SU-DHL-6 (cell line): ENCODE measurements around the gene MATK.

ENCODE experiments used
- H2AFZ ChIP-seq: fragments of 200-600 bp; sonication (generic); 2 replicates; pipeline ENCODE4 v1.6.1; 2014; ENCODE audit warnings: low read depth, mild to moderate bottlenecking, moderate library complexity, mixed read lengths, antibody characterized with exemption, low read length; ENCODE audit not compliant: severe bottlenecking
- H3F3A ChIP-seq: fragments of 200-600 bp; shearing (Covaris generic); 2 replicates; pipeline ENCODE4 v1.6.0; 2016; ENCODE audit warnings: antibody characterized with exemption, mild to moderate bottlenecking; ENCODE audit not compliant: insufficient read depth
- H3K27ac ChIP-seq: fragments of 200-600 bp; sonication (generic); 2 replicates; pipeline ENCODE4 v1.5.1; 2016; ENCODE audit warnings: low read depth, mild to moderate bottlenecking, low read length, moderate library complexity, mixed read lengths
- H3K27me3 ChIP-seq: fragments of 200-600 bp; sonication (generic), shearing (Covaris generic); 2 replicates; pipeline ENCODE4 v1.6.0; 2014; ENCODE audit warnings: mild to moderate bottlenecking, low read length
- H3K36me3 ChIP-seq: fragments of 200-600 bp; sonication (generic); 2 replicates; pipeline ENCODE4 v1.6.1; 2014; ENCODE audit warnings: mild to moderate bottlenecking, low read length, mixed read lengths
- H3K4me2 ChIP-seq: fragments of 300-600, 200-600 bp; shearing (Covaris generic), sonication (generic); 2 replicates; pipeline ENCODE4 v1.6.0; 2014; ENCODE audit warnings: low read length, low read depth, mild to moderate bottlenecking; ENCODE audit not compliant: poor library complexity, severe bottlenecking
- H3K4me3 ChIP-seq: fragments of 200-600 bp; sonication (generic); 2 replicates; pipeline ENCODE4 v1.5.1; 2014; ENCODE audit warnings: antibody characterized with exemption, low read length, mild to moderate bottlenecking, mixed read lengths; ENCODE audit not compliant: insufficient read depth, poor library complexity, severe bottlenecking
- H3K79me2 ChIP-seq: fragments of 200-600 bp; sonication (generic); 2 replicates; pipeline ENCODE4 v1.6.1; 2014; ENCODE audit warnings: mild to moderate bottlenecking, low read length, moderate library complexity; ENCODE audit not compliant: insufficient read depth
- H3K9ac ChIP-seq: fragments of 200-600 bp; sonication (generic); 2 replicates; pipeline ENCODE4 v1.7.0; 2014; ENCODE audit warnings: mild to moderate bottlenecking, low read length
- H3K9me2 ChIP-seq: fragments of 200-600 bp; sonication (generic); replicated peaks from 2 replicates; pipeline ENCODE4 v1.6.1; 2014; ENCODE audit warnings: low read length; ENCODE audit not compliant: insufficient read depth
- H3K9me3 ChIP-seq: fragments of 200-600 bp; sonication (generic); 2 replicates; pipeline ENCODE4 v1.6.1; 2014; ENCODE audit warnings: low read length, mixed read lengths; ENCODE audit not compliant: insufficient read depth
- H4K20me1 ChIP-seq: fragments of 200-600 bp; sonication (generic); 2 replicates; pipeline ENCODE4 v1.6.1; 2014; ENCODE audit warnings: low read depth, mild to moderate bottlenecking, antibody characterized with exemption, low read length, moderate library complexity, mixed read lengths
- CTCF ChIP-seq: fragments of 200-600 bp; sonication (generic); IDR thresholded peaks from one replicate; pipeline ENCODE4 v1.5.1; 2017; ENCODE audit warnings: antibody characterized with exemption, mild to moderate bottlenecking, low read length, moderate library complexity; ENCODE audit not compliant: insufficient read depth, poor library complexity, severe bottlenecking
- EZH2phosphoT487 ChIP-seq: fragments of 200-600 bp; sonication (generic), shearing (Covaris generic); conservative IDR thresholded peaks from 2 replicates; pipeline ENCODE4 v1.6.1; 2018; ENCODE audit warnings: mild to moderate bottlenecking, antibody characterized with exemption, low read length, moderate library complexity, mixed read lengths

Gene MATK

GRCh38 chr19:3743486-3743885 lies 42.7 kb downstream of the MATK start:
- TF ChIP-seq CTCF: no peak
- no peak for TF ChIP-seq EZH2phosphoT487
- Histone ChIP-seq H3K9ac (no peak overlapping the region), H3F3A (no peaks in the 10 kb centered on the region), H3K27ac (no peak overlapping the region), H2AFZ (peak overlapping the region; percentile 31), H3K4me2 (no peak overlapping the region), H3K9me3 (no peaks in the 10 kb centered on the region), H4K20me1 (no peaks in the 10 kb centered on the region), H3K36me3 (no peaks in the 10 kb centered on the region), H3K27me3 (no peaks in the 10 kb centered on the region), H3K79me2 (no peaks in the 10 kb centered on the region), H3K4me3 (no peak overlapping the region), H3K9me2 (no peaks in the 10 kb centered on the region)

DNA sequence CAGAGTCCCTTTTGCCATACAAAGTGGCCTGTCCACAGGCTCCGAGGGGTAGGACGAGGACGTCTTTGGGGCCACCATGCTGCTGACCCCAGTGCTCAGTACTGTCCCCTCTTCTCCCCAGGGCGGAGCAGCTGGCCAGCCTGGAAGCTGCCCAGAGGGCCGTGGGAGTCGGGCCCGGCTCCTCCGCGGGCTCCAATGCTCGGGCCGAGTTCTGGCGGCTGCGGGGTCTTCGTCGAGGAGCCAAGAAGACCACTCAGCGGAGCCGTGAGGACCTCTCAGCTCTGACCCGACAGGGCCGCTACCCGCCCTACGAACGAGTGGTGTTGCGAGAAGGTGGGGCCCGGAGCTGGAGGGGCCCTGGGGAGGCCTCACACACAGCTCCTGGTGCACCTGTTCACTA lies 45.8 kb downstream of the MATK start:
- no peaks in the 10 kb centered on the region for H3K79me2 ChIP-seq
- no peak overlapping the region for H3K9ac ChIP-seq
- no peak overlapping the region for H3K4me2 ChIP-seq
- no peaks in the 10 kb centered on the region for H3F3A ChIP-seq
- no peak for TF ChIP-seq EZH2phosphoT487
- TF ChIP-seq CTCF: no peak
- no peak overlapping the region for H3K27ac ChIP-seq
- no peaks in the 10 kb centered on the region for H3K9me3 ChIP-seq
- no peaks in the 10 kb centered on the region for H3K36me3 ChIP-seq
- no peak overlapping the region for H2AFZ ChIP-seq
- no peaks in the 10 kb centered on the region for H4K20me1 ChIP-seq
- H3K4me3 ChIP-seq: no peak overlapping the region
- no peaks in the 10 kb centered on the region for H3K9me2 ChIP-seq
- no peaks in the 10 kb centered on the region for H3K27me3 ChIP-seq

DNA sequence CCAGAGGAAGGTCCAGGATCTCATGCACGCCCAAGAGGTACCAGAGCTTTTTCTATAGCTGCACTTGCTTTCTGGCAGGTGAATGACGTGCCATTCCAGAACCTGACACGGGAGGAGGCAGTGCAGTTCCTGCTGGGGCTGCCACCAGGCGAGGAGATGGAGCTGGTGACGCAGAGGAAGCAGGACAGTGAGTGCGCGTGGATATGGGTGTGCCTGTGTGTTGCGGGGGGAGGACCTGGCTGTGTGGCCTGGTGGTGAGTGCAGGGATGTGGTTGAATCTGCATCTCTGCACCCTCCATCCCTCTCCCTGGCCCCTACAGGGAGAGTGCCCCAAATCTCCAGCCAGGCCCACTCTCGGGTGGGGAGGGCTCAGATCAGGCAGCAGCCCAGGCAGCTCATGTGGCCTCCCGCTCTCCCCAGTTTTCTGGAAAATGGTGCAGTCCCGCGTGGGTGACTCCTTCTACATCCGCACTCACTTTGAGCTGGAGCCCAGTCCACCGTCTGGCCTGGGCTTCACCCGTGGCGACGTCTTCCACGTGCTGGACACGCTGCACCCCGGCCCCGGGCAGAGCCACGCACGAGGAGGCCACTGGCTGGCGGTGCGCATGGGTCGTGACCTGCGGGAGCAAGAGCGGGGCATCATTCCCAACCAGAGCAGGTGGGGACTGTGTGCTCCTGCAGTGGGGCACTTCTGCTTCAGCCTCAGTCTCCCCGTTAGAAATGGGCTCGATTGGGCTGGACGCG lies 47.5 kb downstream of the MATK start:
- Histone ChIP-seq H3K79me2 (no peaks in the 10 kb centered on the region), H3K4me2 (no peak overlapping the region), H3F3A (no peaks in the 10 kb centered on the region), H3K4me3 (no peak overlapping the region), H3K9ac (no peak overlapping the region), H3K27me3 (no peaks in the 10 kb centered on the region), H2AFZ (no peak overlapping the region), H3K36me3 (no peaks in the 10 kb centered on the region), H3K9me2 (no peaks in the 10 kb centered on the region), H3K9me3 (no peaks in the 10 kb centered on the region), H3K27ac (no peak overlapping the region), H4K20me1 (no peaks in the 10 kb centered on the region)
- TF ChIP-seq CTCF (no peak), EZH2phosphoT487 (no peak)
